ENCODE data around the gene ATP9B.

- no peak for TF ChIP-seq CTCF (IDR thresholded peaks at IDR 0.05; ENCODE audit: low read depth, low read length)
- no peak for TF ChIP-seq EZH2phosphoT487 (IDR thresholded peaks at IDR 0.05; ENCODE audit: low read depth)
Observed at GRCh38 chr18:79067611-79068010, 1.6 kb upstream of the ATP9B start.
